ENCODE results near the gene SMIM41. TPM values are rescaled to one million over a fixed set of nuclear protein-coding genes. Genes with fewer than 3 reads are reported as not detected.
A peak's percentile ranks its signal among the peaks of the same experiment; 100 is the strongest.

Gene SMIM41
- total and polyA plus RNA-seq, 4 donors, result 0.03 to 0.50 (median 0.24) TPM; not detected in 1

- H3K36me3 ChIP-seq (ENCODE audit: control insufficient read depth in 4 of 4, insufficient read depth in 3 of 4, low read depth in 1 of 4, low read length in 3 of 4), result no peaks in the 10 kb centered on the region
- TF ChIP-seq FOXA2 (IDR thresholded peaks at IDR 0.05) (no peak), TAF1 (conservative IDR thresholded peaks at IDR 0.05) (no peak), RXRA (IDR thresholded peaks at IDR 0.05) (no peak), REST (IDR thresholded peaks at IDR 0.05) (peak; percentile 28)
- H3K9me3 ChIP-seq (ENCODE audit: control insufficient read depth in 4 of 4, low read length in 3 of 4), result no peaks in the 10 kb centered on the region
- H3K27ac ChIP-seq (ENCODE audit: low read depth in 1 of 2, low read length in 2 of 2), result no peak overlapping the region
- H3K9ac ChIP-seq (ENCODE audit: low read depth in 1 of 2, low read length in 2 of 2), result no peak overlapping the region
- no peak overlapping the region for H3K4me3 ChIP-seq (ENCODE audit: low read depth in 1 of 3, low read length in 3 of 3)
- no peaks in the 10 kb centered on the region for H3K27me3 ChIP-seq (ENCODE audit: control insufficient read depth in 4 of 4, insufficient read depth in 4 of 4, low read length in 3 of 4)
- no peak for DNase-seq (ENCODE audit: low spot score)
- WGBS, result 73% methylated on average over 6 of the region's 6 CpGs
- H3K4me1 ChIP-seq (ENCODE audit: control insufficient read depth in 4 of 4, insufficient read depth in 4 of 4, low read length in 3 of 4), result peaks cover 0 to 7% (median 3%) of the 10 kb centered on the region in 4 donors
Measured at GRCh38 chr12:52041695-52042123, 37.8 kb upstream of the SMIM41 start.

GRCh38 chr12:52042706-52043385 is 36.7 kb upstream of the SMIM41 start:
- no peak for TF ChIP-seq JUND (IDR thresholded peaks at IDR 0.05)
- TF ChIP-seq FOXA1 (IDR thresholded peaks at IDR 0.05), result no peak
- no peak for TF ChIP-seq YY1 (IDR thresholded peaks at IDR 0.05)
- TF ChIP-seq HNF4A (conservative IDR thresholded peaks at IDR 0.05), result no peak
- TF ChIP-seq NR2F2 (IDR thresholded peaks at IDR 0.05), result peak; percentile 68
- no peak overlapping the region for H3K9ac ChIP-seq (ENCODE audit: low read depth in 1 of 2, low read length in 2 of 2)
- peaks cover 0 to 6% (median 3%) of the 10 kb centered on the region in 4 donors for H3K4me1 ChIP-seq (ENCODE audit: control insufficient read depth in 4 of 4, insufficient read depth in 4 of 4, low read length in 3 of 4)

GRCh38 chr12:52043386-52044212 is 35.9 kb upstream of the SMIM41 start:
- Histone ChIP-seq H3K4me3 (ENCODE audit: low read depth in 1 of 3, low read length in 3 of 3) (no peak overlapping the region), H3K9me3 (ENCODE audit: control insufficient read depth in 4 of 4, low read length in 3 of 4) (no peaks in the 10 kb centered on the region), H3K27ac (ENCODE audit: low read depth in 1 of 2, low read length in 2 of 2) (peak overlapping the region; percentile 40 to 67), H3K9ac (ENCODE audit: low read depth in 1 of 2, low read length in 2 of 2) (no peak overlapping the region), H3K36me3 (ENCODE audit: control insufficient read depth in 4 of 4, insufficient read depth in 3 of 4, low read depth in 1 of 4, low read length in 3 of 4) (no peaks in the 10 kb centered on the region), H3K27me3 (ENCODE audit: control insufficient read depth in 4 of 4, insufficient read depth in 4 of 4, low read length in 3 of 4) (no peaks in the 10 kb centered on the region), H3K4me1 (ENCODE audit: control insufficient read depth in 4 of 4, insufficient read depth in 4 of 4, low read length in 3 of 4) (peaks cover 0 to 6% (median 3%) of the 10 kb centered on the region in 4 donors)
- WGBS, result 76% methylated on average over 21 of the region's 21 CpGs
- no peak for DNase-seq (ENCODE audit: low spot score)
- no peak for TF ChIP-seq YY1 (IDR thresholded peaks at IDR 0.05)
- TF ChIP-seq REST (IDR thresholded peaks at IDR 0.05), result no peak
- TF ChIP-seq NR2F2 (IDR thresholded peaks at IDR 0.05), result no peak
- TF ChIP-seq JUND (IDR thresholded peaks at IDR 0.05), result no peak
- no peak for TF ChIP-seq TAF1 (conservative IDR thresholded peaks at IDR 0.05)
- TF ChIP-seq ATF3 (IDR thresholded peaks at IDR 0.05), result no peak
- TF ChIP-seq SP1 (IDR thresholded peaks at IDR 0.05), result no peak
- TF ChIP-seq FOXA2 (IDR thresholded peaks at IDR 0.05), result no peak

More at GRCh38 chr12:52042706-52043385, 36.7 kb upstream of the SMIM41 start:
- Histone ChIP-seq H3K4me3 (ENCODE audit: low read depth in 1 of 3, low read length in 3 of 3) (no peak overlapping the region), H3K9me3 (ENCODE audit: control insufficient read depth in 4 of 4, low read length in 3 of 4) (no peaks in the 10 kb centered on the region), H3K27ac (ENCODE audit: low read depth in 1 of 2, low read length in 2 of 2) (peak overlapping the region in 1 of 2 donors; percentile 40), H3K27me3 (ENCODE audit: control insufficient read depth in 4 of 4, insufficient read depth in 4 of 4, low read length in 3 of 4) (no peaks in the 10 kb centered on the region), H3K36me3 (ENCODE audit: control insufficient read depth in 4 of 4, insufficient read depth in 3 of 4, low read depth in 1 of 4, low read length in 3 of 4) (no peaks in the 10 kb centered on the region)
- DNase-seq (ENCODE audit: low spot score), result no peak
- 89% methylated on average over 8 of the region's 8 CpGs for WGBS
